ENCODE data around the gene HOXA13. TPM values are rescaled to one million over a fixed set of nuclear protein-coding genes. Genes with fewer than 3 reads are reported as not detected.

HOXA13 gene
- polyA plus RNA-seq, 1 of the 3 experiments (the other 2 are of a cell fraction), result not detected

DNA sequence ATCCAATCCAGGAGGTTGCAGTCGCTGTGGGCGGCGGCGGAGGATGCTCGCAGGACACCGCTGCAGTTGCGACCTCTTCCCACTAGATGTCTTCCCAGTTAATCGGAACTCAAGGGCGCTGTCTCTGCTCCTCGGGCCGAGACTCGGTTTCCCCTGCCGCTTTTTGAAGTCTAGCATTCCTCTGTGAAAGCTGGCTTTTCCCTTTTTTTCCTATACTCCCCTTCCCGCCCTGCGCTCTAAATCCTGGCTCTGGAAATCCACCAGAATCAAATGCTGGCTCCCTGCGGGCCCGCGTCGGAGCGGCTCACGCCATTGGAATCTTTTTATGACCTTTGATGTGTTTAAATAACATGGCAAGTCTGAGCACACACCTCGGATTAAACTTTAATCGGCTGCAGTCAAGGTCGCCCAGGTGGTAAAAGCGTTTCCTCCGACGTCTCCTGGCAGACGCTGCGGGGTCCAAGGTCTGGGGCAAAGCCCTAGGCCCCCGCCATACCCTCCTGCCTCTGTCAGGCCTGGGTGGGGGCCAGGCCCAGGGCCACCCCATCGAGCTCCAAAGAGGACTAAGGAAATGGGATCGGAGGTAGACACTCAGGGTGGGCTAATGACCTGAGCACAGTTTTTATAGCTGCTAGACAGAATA is 10.7 kb upstream of the HOXA13 start:
- H3K4me2 ChIP-seq, result peak overlapping the region; percentile 70
- POLR2A ChIA-PET, result no interaction called here
- CTCF ChIA-PET, result interaction anchor here (0.6 to 8.7 kb wide), 64 partner anchors 8 to 887 kb away, joined by 3 to 81 read pairs (median 5); partner anchors contain the start of genes EVX1, HIBADH, HOXA10 and HOXA13
- no peaks in the 10 kb centered on the region for H3K9me2 ChIP-seq
- H3K27ac ChIP-seq (ENCODE audit: low read depth in 2 of 2, low read length in 1 of 2), result no peak overlapping the region
- H3K9ac ChIP-seq, result no peak overlapping the region
- peak; percentile 85 for DNase-seq
- no peaks in the 10 kb centered on the region for H3K79me2 ChIP-seq (ENCODE audit: insufficient read depth)
- no peaks in the 10 kb centered on the region for H3F3A ChIP-seq (replicated peaks; ENCODE audit: insufficient read depth)
- H3K4me3 ChIP-seq (ENCODE audit: low read depth in 2 of 2, low read length in 1 of 2), result peak overlapping the region; percentile 31 to 50
- peaks cover 97% of the 10 kb centered on the region for H3K27me3 ChIP-seq (ENCODE audit: insufficient read depth)
- H3K9me3 ChIP-seq, result no peaks in the 10 kb centered on the region
- WGBS (ENCODE audit: low lambda C conversion rate), result 14% methylated on average over 32 of the region's 32 CpGs
- H3K36me3 ChIP-seq (replicated peaks in 1 of 2; ENCODE audit: control insufficient read depth in 1 of 2, insufficient read depth in 2 of 2, low read length in 1 of 2), result no peaks in the 10 kb centered on the region
- H4K20me1 ChIP-seq (ENCODE audit: insufficient read depth), result no peaks in the 10 kb centered on the region; the same call in 1 of the 2 replicates
- H3K4me1 ChIP-seq (ENCODE audit: control insufficient read depth in 1 of 2, insufficient read depth in 2 of 2, low read depth in 1 of 2, low read length in 1 of 2), result peaks cover 0 to 16% of the 10 kb centered on the region in 2 experiments; a peak in 1 of 4 replicates
- H2AFZ ChIP-seq (ENCODE audit: low read depth), result peak overlapping the region; percentile 62; the same call in 1 of the 2 replicates
- TF ChIP-seq, protein P1, sequence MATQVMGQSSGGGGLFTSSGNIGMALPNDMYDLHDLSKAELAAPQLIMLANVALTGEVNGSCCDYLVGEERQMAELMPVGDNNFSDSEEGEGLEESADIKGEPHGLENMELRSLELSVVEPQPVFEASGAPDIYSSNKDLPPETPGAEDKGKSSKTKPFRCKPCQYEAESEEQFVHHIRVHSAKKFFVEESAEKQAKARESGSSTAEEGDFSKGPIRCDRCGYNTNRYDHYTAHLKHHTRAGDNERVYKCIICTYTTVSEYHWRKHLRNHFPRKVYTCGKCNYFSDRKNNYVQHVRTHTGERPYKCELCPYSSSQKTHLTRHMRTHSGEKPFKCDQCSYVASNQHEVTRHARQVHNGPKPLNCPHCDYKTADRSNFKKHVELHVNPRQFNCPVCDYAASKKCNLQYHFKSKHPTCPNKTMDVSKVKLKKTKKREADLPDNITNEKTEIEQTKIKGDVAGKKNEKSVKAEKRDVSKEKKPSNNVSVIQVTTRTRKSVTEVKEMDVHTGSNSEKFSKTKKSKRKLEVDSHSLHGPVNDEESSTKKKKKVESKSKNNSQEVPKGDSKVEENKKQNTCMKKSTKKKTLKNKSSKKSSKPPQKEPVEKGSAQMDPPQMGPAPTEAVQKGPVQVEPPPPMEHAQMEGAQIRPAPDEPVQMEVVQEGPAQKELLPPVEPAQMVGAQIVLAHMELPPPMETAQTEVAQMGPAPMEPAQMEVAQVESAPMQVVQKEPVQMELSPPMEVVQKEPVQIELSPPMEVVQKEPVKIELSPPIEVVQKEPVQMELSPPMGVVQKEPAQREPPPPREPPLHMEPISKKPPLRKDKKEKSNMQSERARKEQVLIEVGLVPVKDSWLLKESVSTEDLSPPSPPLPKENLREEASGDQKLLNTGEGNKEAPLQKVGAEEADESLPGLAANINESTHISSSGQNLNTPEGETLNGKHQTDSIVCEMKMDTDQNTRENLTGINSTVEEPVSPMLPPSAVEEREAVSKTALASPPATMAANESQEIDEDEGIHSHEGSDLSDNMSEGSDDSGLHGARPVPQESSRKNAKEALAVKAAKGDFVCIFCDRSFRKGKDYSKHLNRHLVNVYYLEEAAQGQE (IDR thresholded peaks at IDR 0.05; ENCODE audit: low read depth, low read length), result no peak
- TF ChIP-seq RAD21 (IDR thresholded peaks at IDR 0.05; ENCODE audit: low read length) (peak; percentile 72), EZH2phosphoT487 (IDR thresholded peaks at IDR 0.05; ENCODE audit: borderline replicate concordance, low read depth) (no peak), PBX3 (IDR thresholded peaks at IDR 0.05) (no peak), SMC3 (IDR thresholded peaks at IDR 0.05; ENCODE audit: low read depth, low read length) (peak; percentile 83), TCF12 (IDR thresholded peaks at IDR 0.05) (no peak)
- TF ChIP-seq, protein P2, sequence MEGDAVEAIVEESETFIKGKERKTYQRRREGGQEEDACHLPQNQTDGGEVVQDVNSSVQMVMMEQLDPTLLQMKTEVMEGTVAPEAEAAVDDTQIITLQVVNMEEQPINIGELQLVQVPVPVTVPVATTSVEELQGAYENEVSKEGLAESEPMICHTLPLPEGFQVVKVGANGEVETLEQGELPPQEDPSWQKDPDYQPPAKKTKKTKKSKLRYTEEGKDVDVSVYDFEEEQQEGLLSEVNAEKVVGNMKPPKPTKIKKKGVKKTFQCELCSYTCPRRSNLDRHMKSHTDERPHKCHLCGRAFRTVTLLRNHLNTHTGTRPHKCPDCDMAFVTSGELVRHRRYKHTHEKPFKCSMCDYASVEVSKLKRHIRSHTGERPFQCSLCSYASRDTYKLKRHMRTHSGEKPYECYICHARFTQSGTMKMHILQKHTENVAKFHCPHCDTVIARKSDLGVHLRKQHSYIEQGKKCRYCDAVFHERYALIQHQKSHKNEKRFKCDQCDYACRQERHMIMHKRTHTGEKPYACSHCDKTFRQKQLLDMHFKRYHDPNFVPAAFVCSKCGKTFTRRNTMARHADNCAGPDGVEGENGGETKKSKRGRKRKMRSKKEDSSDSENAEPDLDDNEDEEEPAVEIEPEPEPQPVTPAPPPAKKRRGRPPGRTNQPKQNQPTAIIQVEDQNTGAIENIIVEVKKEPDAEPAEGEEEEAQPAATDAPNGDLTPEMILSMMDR (IDR thresholded peaks at IDR 0.05), result peak; percentile 90

DNA sequence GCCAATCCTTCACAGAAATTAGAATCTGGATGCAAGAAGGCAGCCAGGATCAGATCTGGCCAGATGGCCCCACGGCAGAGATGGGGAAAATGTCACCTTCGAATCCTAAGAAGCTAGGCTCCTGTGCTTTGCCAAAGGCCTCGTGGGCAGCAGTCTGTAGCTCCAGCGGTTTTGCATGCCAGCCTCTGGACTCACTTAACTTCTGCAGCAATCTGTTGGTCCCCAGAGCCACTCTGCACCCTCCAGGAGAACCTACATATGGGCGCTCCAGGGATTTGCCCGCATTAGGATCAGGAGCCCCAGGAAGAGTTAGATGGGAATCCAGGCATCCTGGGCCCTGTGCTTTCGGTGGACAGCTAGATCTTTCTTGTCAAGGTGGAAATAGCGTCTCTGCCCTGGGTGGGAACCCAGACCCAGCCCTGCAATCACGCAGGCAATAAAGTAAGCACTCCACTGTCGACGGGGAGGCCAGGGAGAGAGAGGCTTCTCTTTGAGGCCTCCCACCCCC is 10.1 kb upstream of the HOXA13 start:
- peak overlapping the region in 1 of 2 experiments; percentile 50; a peak in 1 of 4 replicates for H3K4me3 ChIP-seq (ENCODE audit: low read depth in 2 of 2, low read length in 1 of 2)
- peaks cover 0 to 18% of the 10 kb centered on the region in 2 experiments; a peak in 1 of 4 replicates for H3K4me1 ChIP-seq (ENCODE audit: control insufficient read depth in 1 of 2, insufficient read depth in 2 of 2, low read depth in 1 of 2, low read length in 1 of 2)
- no peaks in the 10 kb centered on the region for H3K9me3 ChIP-seq
- CTCF ChIA-PET, result interaction anchor here (0.6 to 8.7 kb wide), 52 partner anchors 9 to 886 kb away, joined by 3 to 81 read pairs (median 4); partner anchors contain the start of genes HOXA10, HOXA13, HOXA5 and TAX1BP1
- H4K20me1 ChIP-seq (ENCODE audit: insufficient read depth), result no peaks in the 10 kb centered on the region; the same call in 1 of the 2 replicates
- no peak overlapping the region for H3K27ac ChIP-seq (ENCODE audit: low read depth in 2 of 2, low read length in 1 of 2)
- no peak overlapping the region for H3K4me2 ChIP-seq
- WGBS (ENCODE audit: low lambda C conversion rate), result 28% methylated on average over 11 of the region's 11 CpGs
- DNase-seq, result no peak
- no peaks in the 10 kb centered on the region for H3F3A ChIP-seq (replicated peaks; ENCODE audit: insufficient read depth)
- H3K36me3 ChIP-seq (replicated peaks in 1 of 2; ENCODE audit: control insufficient read depth in 1 of 2, insufficient read depth in 2 of 2, low read length in 1 of 2), result no peaks in the 10 kb centered on the region
- no peaks in the 10 kb centered on the region for H3K79me2 ChIP-seq (ENCODE audit: insufficient read depth)
- H2AFZ ChIP-seq (ENCODE audit: low read depth), result no peak overlapping the region
- H3K27me3 ChIP-seq (ENCODE audit: insufficient read depth), result peaks cover 97% of the 10 kb centered on the region
- no peaks in the 10 kb centered on the region for H3K9me2 ChIP-seq
- H3K9ac ChIP-seq, result no peak overlapping the region
- POLR2A ChIA-PET, result no interaction called here
- TF ChIP-seq RXRA (IDR thresholded peaks at IDR 0.05; ENCODE audit: borderline replicate concordance, low read depth), result no peak
- no peak for TF ChIP-seq USF2 (IDR thresholded peaks at IDR 0.05; ENCODE audit: borderline replicate concordance, low read depth, low read length)
- TF ChIP-seq RFX5 (IDR thresholded peaks at IDR 0.05; ENCODE audit: low read length), result no peak
- TF ChIP-seq GATA2 (CRISPR knock-in tag; IDR thresholded peaks at IDR 0.05), result no peak
- TF ChIP-seq, protein P2 (IDR thresholded peaks at IDR 0.05), result no peak
- TF ChIP-seq SIN3A (IDR thresholded peaks at IDR 0.05; ENCODE audit: borderline replicate concordance, low read depth, low read length), result no peak
- no peak for TF ChIP-seq CHD2 (IDR thresholded peaks at IDR 0.05; ENCODE audit: low read length, partially characterized antibody)

All from SK-N-SH (cell line).